Fibroblast of villous mesenchyme (primary cell): Measurements from ENCODE around the gene CAMK2A. TPM values are rescaled to one million over a fixed set of nuclear protein-coding genes. Genes with fewer than 3 reads are reported as not detected.
"Not testable (repeated sequence)": the region's sequence is repeated elsewhere in the genome, so short reads cannot be mapped to it uniquely, and the experiment has no call there.

Source experiments
- DNase-seq: peaks from one replicate; pipeline ENCODE4 v3.0.0-alpha.2; 2010; ENCODE audit warnings: low read depth
- H3K4me3 ChIP-seq: 2 replicates; pipeline ENCODE4 v1.5.1; 2011; ENCODE audit warnings: low read depth, mild to moderate bottlenecking, low read length
- total RNA-seq: library from RNA; depleted of rRNA; stranded (reverse); fragments of >200 nt; gene quantifications from 2 replicates; pipeline ENCODE4 v1.2.3, GENCODE V29; 2012
- TF ChIP-seq, protein P1 (sequence below): IDR thresholded peaks from 2 replicates; pipeline ENCODE4 v1.5.1; 2012; ENCODE audit warnings: low read depth, mild to moderate bottlenecking, low read length; ENCODE audit not compliant: insufficient read depth

CAMK2A gene
- total RNA-seq, 1 donor = 1.3 TPM

DNA sequence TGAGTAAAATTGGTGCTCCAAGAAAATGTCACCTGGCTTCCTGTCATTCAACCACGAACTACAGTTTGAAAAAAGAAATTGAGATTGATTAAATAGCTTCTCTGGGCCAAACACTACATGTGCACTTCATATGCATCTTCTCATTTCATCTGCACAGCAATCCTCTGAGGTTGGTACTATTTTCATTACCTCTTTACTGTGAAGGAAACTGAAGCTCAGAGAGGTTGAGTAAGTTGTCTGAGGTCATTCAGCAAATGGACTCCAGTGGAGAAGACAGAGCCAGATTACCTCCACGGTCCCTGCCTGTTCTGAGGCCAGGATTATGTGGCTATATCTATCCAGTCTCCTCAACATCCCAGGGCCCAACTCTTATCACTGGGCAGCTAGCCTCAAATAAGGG is 53.3 kb downstream of the CAMK2A start:
- DNase-seq = no peak
- H3K4me3 ChIP-seq = no peak overlapping the region
- TF ChIP-seq, protein P1, sequence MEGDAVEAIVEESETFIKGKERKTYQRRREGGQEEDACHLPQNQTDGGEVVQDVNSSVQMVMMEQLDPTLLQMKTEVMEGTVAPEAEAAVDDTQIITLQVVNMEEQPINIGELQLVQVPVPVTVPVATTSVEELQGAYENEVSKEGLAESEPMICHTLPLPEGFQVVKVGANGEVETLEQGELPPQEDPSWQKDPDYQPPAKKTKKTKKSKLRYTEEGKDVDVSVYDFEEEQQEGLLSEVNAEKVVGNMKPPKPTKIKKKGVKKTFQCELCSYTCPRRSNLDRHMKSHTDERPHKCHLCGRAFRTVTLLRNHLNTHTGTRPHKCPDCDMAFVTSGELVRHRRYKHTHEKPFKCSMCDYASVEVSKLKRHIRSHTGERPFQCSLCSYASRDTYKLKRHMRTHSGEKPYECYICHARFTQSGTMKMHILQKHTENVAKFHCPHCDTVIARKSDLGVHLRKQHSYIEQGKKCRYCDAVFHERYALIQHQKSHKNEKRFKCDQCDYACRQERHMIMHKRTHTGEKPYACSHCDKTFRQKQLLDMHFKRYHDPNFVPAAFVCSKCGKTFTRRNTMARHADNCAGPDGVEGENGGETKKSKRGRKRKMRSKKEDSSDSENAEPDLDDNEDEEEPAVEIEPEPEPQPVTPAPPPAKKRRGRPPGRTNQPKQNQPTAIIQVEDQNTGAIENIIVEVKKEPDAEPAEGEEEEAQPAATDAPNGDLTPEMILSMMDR = no peak

- TF ChIP-seq, protein P1 = no peak
- no peak overlapping the region for H3K4me3 ChIP-seq
- DNase-seq = no peak
These were observed 54.1 kb downstream of the CAMK2A start for GRCh38 chr5:150235500-150235854.

GRCh38 chr5:150234576-150235499 is 54.7 kb downstream of the CAMK2A start:
- no peak for DNase-seq
- H3K4me3 ChIP-seq = no peak overlapping the region
- TF ChIP-seq, protein P1 = no peak

GRCh38 chr5:150233706-150234105 is 55.9 kb downstream of the CAMK2A start:
- not testable (repeated sequence) for DNase-seq

GRCh38 chr5:150230842-150231241 is 58.7 kb downstream of the CAMK2A start:
- TF ChIP-seq, protein P1 = no peak
- DNase-seq = no peak
- H3K4me3 ChIP-seq = no peak overlapping the region

More at GRCh38 chr5:150233706-150234105, 55.9 kb downstream of the CAMK2A start:
- H3K4me3 ChIP-seq = not testable (repeated sequence)

DNA sequence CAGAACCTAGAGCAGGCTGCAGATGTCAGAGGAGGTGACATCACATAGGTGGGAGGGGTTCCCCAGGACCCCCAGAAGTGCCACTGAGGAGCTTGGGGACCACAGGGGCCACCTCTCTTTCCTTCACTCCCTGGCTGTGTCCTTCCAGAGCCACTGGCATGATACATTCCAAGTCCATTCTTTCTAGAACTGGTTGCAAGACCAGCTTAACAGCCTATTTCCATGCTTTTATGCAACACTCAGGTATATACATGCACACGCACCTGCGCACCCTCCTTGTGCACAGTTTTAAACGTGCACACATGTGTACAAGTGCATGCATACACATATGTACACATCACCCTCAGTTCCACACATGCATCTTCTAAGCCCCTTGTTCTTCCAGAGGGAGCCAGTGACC is 60.0 kb downstream of the CAMK2A start:
- no peak overlapping the region for H3K4me3 ChIP-seq
- no peak for DNase-seq
- TF ChIP-seq, protein P1 = no peak

GRCh38 chr5:150227606-150228273 is 61.8 kb downstream of the CAMK2A start:
- DNase-seq = peak; percentile 80
- H3K4me3 ChIP-seq = no peak overlapping the region
- TF ChIP-seq, protein P1 = no peak
